Endothelial cell of umbilical vein (primary cell): ENCODE results near the gene ZNF628.

Experiments used
- CTCF ChIP-seq, 2 donors: IDR thresholded peaks; 1 replicate in 1 of 2; 2 replicates in 1 of 2; pipeline ENCODE4 v1.5.1; 2011; ENCODE audit warnings: low read length in 2 of 2, mild to moderate bottlenecking in 2 of 2, moderate library complexity in 2 of 2, control low read depth in 1 of 2, inconsistent platforms in 1 of 2, low read depth in 1 of 2; ENCODE audit not compliant: insufficient read depth in 1 of 2; ENCODE audit errors: extremely low read depth in 1 of 2
- EZH2 ChIP-seq: IDR thresholded peaks from 2 replicates; pipeline ENCODE4 v1.6.1; 2012; ENCODE audit warnings: borderline replicate concordance, low read depth, mild to moderate bottlenecking, moderate library complexity, low read length, inconsistent platforms; ENCODE audit not compliant: severe bottlenecking
- GATA2 ChIP-seq: IDR thresholded peaks from 2 replicates; pipeline ENCODE4 v1.7.0; 2011; ENCODE audit warnings: low read depth, mild to moderate bottlenecking, moderate library complexity, mixed read lengths, low read length; ENCODE audit not compliant: insufficient read length, insufficient read depth
- JUN ChIP-seq: IDR thresholded peaks from 2 replicates; pipeline ENCODE4 v1.6.1; 2011; ENCODE audit warnings: borderline replicate concordance, low read depth; ENCODE audit not compliant: insufficient read length, insufficient read depth
- MAX ChIP-seq: IDR thresholded peaks from 2 replicates; pipeline ENCODE4 v1.6.1; 2011; ENCODE audit not compliant: insufficient read depth, insufficient read length
- MYC ChIP-seq: IDR thresholded peaks from one replicate; pipeline ENCODE4 v1.6.1; 2011; ENCODE audit warnings: mild to moderate bottlenecking, low read depth, low read length
- POLR2A ChIP-seq: IDR thresholded peaks from 2 replicates; pipeline ENCODE4 v1.6.1; 2012; ENCODE audit warnings: low read depth, mild to moderate bottlenecking, control low read depth, low read length
- POLR2AphosphoS5 ChIP-seq: IDR thresholded peaks from 2 replicates; pipeline ENCODE4 v1.6.1; 2012; ENCODE audit warnings: low read depth, mild to moderate bottlenecking, control low read depth, low read length, moderate library complexity; ENCODE audit not compliant: insufficient read depth

- TF ChIP-seq CTCF (IDR thresholded peaks at IDR 0.05; ENCODE audit: extremely low read depth in 1 of 2, insufficient read depth in 1 of 2, low read depth in 1 of 2, low read length in 2 of 2) = no peak
- TF ChIP-seq POLR2A = no peak
- TF ChIP-seq POLR2AphosphoS5 = no peak
- TF ChIP-seq MAX = no peak
- no peak for TF ChIP-seq EZH2
- TF ChIP-seq MYC = no peak
- TF ChIP-seq GATA2 = no peak
- no peak for TF ChIP-seq JUN
Measured at GRCh38 chr19:55479045-55479444, 2.6 kb downstream of the ZNF628 start.
